ENCODE measurements around the gene C8B.

The C8B gene

GRCh38 chr1:56924116-56924515 lies 41.7 kb downstream of the C8B start:
- Histone ChIP-seq H2AFZ (ENCODE audit: low read depth, low read length) (no peak overlapping the region), H3K27ac (ENCODE audit: low read length, poor library complexity, severe bottlenecking) (no peak overlapping the region), H3K18ac (ENCODE audit: low read depth in 1 of 2, low read length in 2 of 2) (no peak overlapping the region), H3K4me3 (ENCODE audit: insufficient read depth in 1 of 2, low read depth in 1 of 2, low read length in 2 of 2) (no peak overlapping the region), H2BK120ac (ENCODE audit: low read depth, low read length) (no peak overlapping the region), H3K23ac (ENCODE audit: low read length in 2 of 2) (no peak overlapping the region), H3K14ac (ENCODE audit: low read length in 2 of 2) (no peak overlapping the region), H4K91ac (ENCODE audit: low read length) (no peak overlapping the region), H3K4ac (ENCODE audit: low read depth in 1 of 2, low read length in 2 of 2) (no peak overlapping the region), H3K36me3 (ENCODE audit: control insufficient read depth in 1 of 2, insufficient read depth in 2 of 2, low read depth in 1 of 2, low read length in 2 of 2) (no peaks in the 10 kb centered on the region), H4K8ac (ENCODE audit: low read length) (no peak overlapping the region), H3K27me3 (ENCODE audit: control insufficient read depth in 1 of 2, insufficient read depth in 1 of 2, low read length in 2 of 2) (peaks cover 0 to 3% of the 10 kb centered on the region in 2 experiments), H2BK15ac (ENCODE audit: low read depth, poor library complexity, severe bottlenecking) (no peak overlapping the region), H3K9ac (ENCODE audit: low read length) (no peak overlapping the region), H2BK12ac (ENCODE audit: low read length in 2 of 2) (no peak overlapping the region), H3K4me1 (ENCODE audit: control insufficient read depth, insufficient read depth, low read depth, low read length) (no peaks in the 10 kb centered on the region), H3K79me1 (replicated peaks; ENCODE audit: low read length, poor library complexity, severe bottlenecking) (no peaks in the 10 kb centered on the region), H3K9me3 (ENCODE audit: control insufficient read depth, low read length) (peaks cover 5% of the 10 kb centered on the region), H2AK5ac (ENCODE audit: low read length, severe bottlenecking) (no peak overlapping the region), H2BK5ac (ENCODE audit: low read depth, low read length, poor library complexity, severe bottlenecking) (no peak overlapping the region), H3K4me2 (ENCODE audit: low read length, poor library complexity, severe bottlenecking) (no peak overlapping the region)
- WGBS: 89% methylated on average over 4 of the region's 5 CpGs
- DNase-seq: no peak

DNA sequence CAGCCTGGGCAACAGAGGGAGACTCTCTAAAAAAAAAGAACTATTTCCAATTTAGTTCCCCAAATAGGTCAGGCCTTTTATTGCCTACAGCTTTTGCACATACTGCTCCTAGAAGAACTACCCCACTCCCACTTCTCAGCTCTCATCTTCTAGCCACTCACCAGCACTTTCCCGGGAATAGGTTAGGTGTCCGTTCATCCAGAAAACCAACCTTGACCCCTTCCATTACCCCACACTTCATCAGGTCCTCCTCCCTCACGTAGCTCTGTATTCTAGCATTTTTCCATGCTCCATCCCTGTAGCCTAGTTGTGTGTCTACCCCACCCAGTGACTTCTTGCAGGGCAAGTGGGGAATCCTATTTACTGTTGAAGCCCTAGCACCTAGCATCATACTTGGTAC lies 42.6 kb downstream of the C8B start:
- Histone ChIP-seq H3K79me1 (replicated peaks; ENCODE audit: low read length, poor library complexity, severe bottlenecking) (no peaks in the 10 kb centered on the region), H2BK12ac (ENCODE audit: low read length in 2 of 2) (no peak overlapping the region), H3K9me3 (ENCODE audit: control insufficient read depth, low read length) (no peaks in the 10 kb centered on the region), H3K4me2 (ENCODE audit: low read length, poor library complexity, severe bottlenecking) (no peak overlapping the region), H2AFZ (ENCODE audit: low read depth, low read length) (no peak overlapping the region), H3K36me3 (ENCODE audit: control insufficient read depth in 1 of 2, insufficient read depth in 2 of 2, low read depth in 1 of 2, low read length in 2 of 2) (no peaks in the 10 kb centered on the region), H3K27ac (ENCODE audit: low read length, poor library complexity, severe bottlenecking) (no peak overlapping the region), H4K8ac (ENCODE audit: low read length) (no peak overlapping the region), H3K27me3 (ENCODE audit: control insufficient read depth in 1 of 2, insufficient read depth in 1 of 2, low read length in 2 of 2) (peaks cover 0 to 3% of the 10 kb centered on the region in 2 experiments), H2BK5ac (ENCODE audit: low read depth, low read length, poor library complexity, severe bottlenecking) (no peak overlapping the region), H3K14ac (ENCODE audit: low read length in 2 of 2) (no peak overlapping the region), H3K4me1 (ENCODE audit: control insufficient read depth, insufficient read depth, low read depth, low read length) (no peaks in the 10 kb centered on the region), H2BK15ac (ENCODE audit: low read depth, poor library complexity, severe bottlenecking) (no peak overlapping the region), H3K4ac (ENCODE audit: low read depth in 1 of 2, low read length in 2 of 2) (no peak overlapping the region), H4K91ac (ENCODE audit: low read length) (no peak overlapping the region), H3K9ac (ENCODE audit: low read length) (no peak overlapping the region), H3K4me3 (ENCODE audit: insufficient read depth in 1 of 2, low read depth in 1 of 2, low read length in 2 of 2) (no peak overlapping the region), H3K23ac (ENCODE audit: low read length in 2 of 2) (no peak overlapping the region), H2AK5ac (ENCODE audit: low read length, severe bottlenecking) (no peak overlapping the region), H3K18ac (ENCODE audit: low read depth in 1 of 2, low read length in 2 of 2) (no peak overlapping the region), H2BK120ac (ENCODE audit: low read depth, low read length) (no peak overlapping the region)
- WGBS: 31% methylated on average over 3 of the region's 3 CpGs
- DNase-seq: no peak

- Histone ChIP-seq H3K4me2 (ENCODE audit: low read length, poor library complexity, severe bottlenecking) (no peak overlapping the region), H2BK5ac (ENCODE audit: low read depth, low read length, poor library complexity, severe bottlenecking) (no peak overlapping the region), H3K4ac (ENCODE audit: low read depth in 1 of 2, low read length in 2 of 2) (no peak overlapping the region), H2AK5ac (ENCODE audit: low read length, severe bottlenecking) (no peak overlapping the region), H3K18ac (ENCODE audit: low read depth in 1 of 2, low read length in 2 of 2) (no peak overlapping the region), H2BK15ac (ENCODE audit: low read depth, poor library complexity, severe bottlenecking) (no peak overlapping the region), H2BK120ac (ENCODE audit: low read depth, low read length) (no peak overlapping the region), H3K4me3 (ENCODE audit: insufficient read depth in 1 of 2, low read depth in 1 of 2, low read length in 2 of 2) (no peak overlapping the region), H4K91ac (ENCODE audit: low read length) (no peak overlapping the region), H3K36me3 (ENCODE audit: control insufficient read depth in 1 of 2, insufficient read depth in 2 of 2, low read depth in 1 of 2, low read length in 2 of 2) (no peaks in the 10 kb centered on the region), H3K79me1 (replicated peaks; ENCODE audit: low read length, poor library complexity, severe bottlenecking) (no peaks in the 10 kb centered on the region), H3K27ac (ENCODE audit: low read length, poor library complexity, severe bottlenecking) (no peak overlapping the region), H3K27me3 (ENCODE audit: control insufficient read depth in 1 of 2, insufficient read depth in 1 of 2, low read length in 2 of 2) (peaks cover 0 to 3% of the 10 kb centered on the region in 2 experiments), H3K9ac (ENCODE audit: low read length) (no peak overlapping the region), H3K23ac (ENCODE audit: low read length in 2 of 2) (no peak overlapping the region), H4K8ac (ENCODE audit: low read length) (no peak overlapping the region), H3K14ac (ENCODE audit: low read length in 2 of 2) (no peak overlapping the region), H3K4me1 (ENCODE audit: control insufficient read depth, insufficient read depth, low read depth, low read length) (no peaks in the 10 kb centered on the region), H3K9me3 (ENCODE audit: control insufficient read depth, low read length) (no peaks in the 10 kb centered on the region), H2BK12ac (ENCODE audit: low read length in 2 of 2) (no peak overlapping the region), H2AFZ (ENCODE audit: low read depth, low read length) (no peak overlapping the region)
- DNase-seq: no peak
- WGBS: no CpG with 5 or more reads among the region's 1 CpG
Measured at GRCh38 chr1:56922507-56922906, 43.3 kb downstream of the C8B start.

GRCh38 chr1:56922070-56922469 lies 43.7 kb downstream of the C8B start:
- Histone ChIP-seq H3K4ac (ENCODE audit: low read depth in 1 of 2, low read length in 2 of 2) (no peak overlapping the region), H3K14ac (ENCODE audit: low read length in 2 of 2) (no peak overlapping the region), H3K4me1 (ENCODE audit: control insufficient read depth, insufficient read depth, low read depth, low read length) (no peaks in the 10 kb centered on the region), H2AK5ac (ENCODE audit: low read length, severe bottlenecking) (no peak overlapping the region), H3K4me3 (ENCODE audit: insufficient read depth in 1 of 2, low read depth in 1 of 2, low read length in 2 of 2) (no peak overlapping the region), H3K9ac (ENCODE audit: low read length) (no peak overlapping the region), H2BK120ac (ENCODE audit: low read depth, low read length) (no peak overlapping the region), H3K79me1 (replicated peaks; ENCODE audit: low read length, poor library complexity, severe bottlenecking) (no peaks in the 10 kb centered on the region), H2BK15ac (ENCODE audit: low read depth, poor library complexity, severe bottlenecking) (no peak overlapping the region), H3K18ac (ENCODE audit: low read depth in 1 of 2, low read length in 2 of 2) (no peak overlapping the region), H3K36me3 (ENCODE audit: control insufficient read depth in 1 of 2, insufficient read depth in 2 of 2, low read depth in 1 of 2, low read length in 2 of 2) (no peaks in the 10 kb centered on the region), H4K8ac (ENCODE audit: low read length) (no peak overlapping the region), H3K23ac (ENCODE audit: low read length in 2 of 2) (no peak overlapping the region), H2BK5ac (ENCODE audit: low read depth, low read length, poor library complexity, severe bottlenecking) (no peak overlapping the region), H3K4me2 (ENCODE audit: low read length, poor library complexity, severe bottlenecking) (no peak overlapping the region), H2BK12ac (ENCODE audit: low read length in 2 of 2) (no peak overlapping the region), H2AFZ (ENCODE audit: low read depth, low read length) (no peak overlapping the region), H3K27me3 (ENCODE audit: control insufficient read depth in 1 of 2, insufficient read depth in 1 of 2, low read length in 2 of 2) (peaks cover 0 to 3% of the 10 kb centered on the region in 2 experiments), H4K91ac (ENCODE audit: low read length) (no peak overlapping the region), H3K9me3 (ENCODE audit: control insufficient read depth, low read length) (no peaks in the 10 kb centered on the region), H3K27ac (ENCODE audit: low read length, poor library complexity, severe bottlenecking) (no peak overlapping the region)
- WGBS: 58% methylated on average over 3 of the region's 4 CpGs
- no peak for DNase-seq

All from mesenchymal stem cell (in vitro differentiated cells and primary cell).